Mesenchymal stem cell (in vitro differentiated cells and primary cell): ENCODE measurements around the gene BTN2A1.
"Not testable (repeated sequence)": the region's sequence is repeated elsewhere in the genome, so short reads cannot be mapped to it uniquely, and the experiment has no call there.

ENCODE experiments used
- DNase-seq: peaks from one replicate; pipeline ENCODE4 v3.0.0-alpha.2; 2013
- H2AFZ ChIP-seq: one replicate; pipeline ENCODE4 v1.6.1; 2013; ENCODE audit warnings: low read depth, mild to moderate bottlenecking, control low read depth, inconsistent platforms, low read length, moderate library complexity
- H2AK5ac ChIP-seq: 2 replicates; pipeline ENCODE4 v1.6.1; 2013; ENCODE audit warnings: low read length, moderate library complexity, mild to moderate bottlenecking, inconsistent platforms; ENCODE audit not compliant: severe bottlenecking
- H2BK120ac ChIP-seq: one replicate; pipeline ENCODE4 v1.6.1; 2013; ENCODE audit warnings: low read depth, mild to moderate bottlenecking, inconsistent platforms, low read length, moderate library complexity
- H2BK12ac ChIP-seq, 2 experiments: one replicate each; pipeline ENCODE4 v1.6.1; 2013; ENCODE audit warnings: inconsistent platforms in 2 of 2, low read length in 2 of 2, mild to moderate bottlenecking in 2 of 2, moderate library complexity in 2 of 2, control low read depth in 1 of 2
- H2BK15ac ChIP-seq: one replicate; pipeline ENCODE4 v1.6.1; 2013; ENCODE audit warnings: mild to moderate bottlenecking, low read depth, inconsistent platforms; ENCODE audit not compliant: poor library complexity, severe bottlenecking
- H2BK5ac ChIP-seq: 2 replicates; pipeline ENCODE4 v1.6.1; 2013; ENCODE audit warnings: low read depth, mild to moderate bottlenecking, low read length, control low read depth, inconsistent platforms; ENCODE audit not compliant: poor library complexity, severe bottlenecking
- H3K14ac ChIP-seq, 2 experiments: one replicate each; pipeline ENCODE4 v1.6.1; 2013; ENCODE audit warnings: inconsistent platforms in 2 of 2, low read length in 2 of 2, control low read depth in 1 of 2, mild to moderate bottlenecking in 1 of 2, moderate library complexity in 1 of 2
- H3K18ac ChIP-seq, 2 experiments: one replicate each; pipeline ENCODE4 v1.6.1; 2013; ENCODE audit warnings: inconsistent platforms in 2 of 2, low read length in 2 of 2, control low read depth in 1 of 2, low read depth in 1 of 2, mild to moderate bottlenecking in 1 of 2
- H3K23ac ChIP-seq, 2 experiments: one replicate each; pipeline ENCODE4 v1.6.1; 2013; ENCODE audit warnings: inconsistent platforms in 2 of 2, low read length in 2 of 2, mild to moderate bottlenecking in 2 of 2, moderate library complexity in 2 of 2, control low read depth in 1 of 2
- H3K27ac ChIP-seq: 2 replicates; pipeline ENCODE4 v1.5.1; 2013; ENCODE audit warnings: mild to moderate bottlenecking, moderate library complexity, low read length, control low read depth, inconsistent platforms; ENCODE audit not compliant: poor library complexity, severe bottlenecking
- H3K27me3 ChIP-seq, 2 experiments: 2 replicates each; pipeline versions ENCODE4 v1.6.1 to v1.7.0; 2013; ENCODE audit warnings: low read length in 2 of 2, mild to moderate bottlenecking in 2 of 2, moderate library complexity in 2 of 2, control low read depth in 1 of 2, inconsistent platforms in 1 of 2; ENCODE audit not compliant: control insufficient read depth in 1 of 2, insufficient read depth in 1 of 2
- H3K36me3 ChIP-seq, 2 experiments: 2 replicates each; pipeline versions ENCODE4 v1.6.1 to v1.7.0; 2013; ENCODE audit warnings: low read length in 2 of 2, control low read depth in 1 of 2, inconsistent platforms in 1 of 2, low read depth in 1 of 2, mild to moderate bottlenecking in 1 of 2; ENCODE audit not compliant: insufficient read depth in 2 of 2, control insufficient read depth in 1 of 2
- H3K4ac ChIP-seq, 2 experiments: one replicate each; pipeline ENCODE4 v1.6.1; 2013; ENCODE audit warnings: inconsistent platforms in 2 of 2, low read length in 2 of 2, mild to moderate bottlenecking in 2 of 2, moderate library complexity in 2 of 2, control low read depth in 1 of 2, low read depth in 1 of 2
- H3K4me1 ChIP-seq: 2 replicates; pipeline ENCODE4 v1.6.1; 2013; ENCODE audit warnings: low read depth, low read length, control low read depth; ENCODE audit not compliant: control insufficient read depth, insufficient read depth
- H3K4me2 ChIP-seq: 2 replicates; pipeline ENCODE4 v1.6.1; 2013; ENCODE audit warnings: low read length, mild to moderate bottlenecking, inconsistent platforms; ENCODE audit not compliant: poor library complexity, severe bottlenecking
- H3K4me3 ChIP-seq, 2 experiments: 2 replicates each; pipeline versions ENCODE4 v1.5.1 to v1.7.0; 2013; ENCODE audit warnings: low read length in 2 of 2, mild to moderate bottlenecking in 2 of 2, control low read depth in 1 of 2, low read depth in 1 of 2; ENCODE audit not compliant: insufficient read depth in 1 of 2
- H3K79me1 ChIP-seq: replicated peaks from 2 replicates; pipeline ENCODE4 v1.6.1; 2013; ENCODE audit warnings: mild to moderate bottlenecking, control low read depth, low read length, inconsistent platforms; ENCODE audit not compliant: poor library complexity, severe bottlenecking
- H3K9ac ChIP-seq: 2 replicates; pipeline ENCODE4 v1.7.0; 2013; ENCODE audit warnings: mild to moderate bottlenecking, low read length, moderate library complexity
- H3K9me3 ChIP-seq: 2 replicates; pipeline ENCODE4 v1.7.0; 2013; ENCODE audit warnings: mild to moderate bottlenecking, low read length; ENCODE audit not compliant: control insufficient read depth
- H4K8ac ChIP-seq: one replicate; pipeline ENCODE4 v1.6.1; 2013; ENCODE audit warnings: inconsistent platforms, mild to moderate bottlenecking, low read length, moderate library complexity
- H4K91ac ChIP-seq: one replicate; pipeline ENCODE4 v1.6.1; 2013; ENCODE audit warnings: mild to moderate bottlenecking, low read length, inconsistent platforms
- WGBS: methylation state at CpG from one replicate; pipeline ENCODE4 v1.1.7; 2013; ENCODE audit warnings: mixed read lengths; 5-methylcytosine and 5-hydroxymethylcytosine counted together

Gene BTN2A1

GRCh38 chr6:26507658-26508057 is 49.9 kb downstream of the BTN2A1 start:
- no peak overlapping the region for H3K9ac ChIP-seq
- no peak overlapping the region for H3K4ac ChIP-seq
- no peak overlapping the region for H3K14ac ChIP-seq
- no peaks in the 10 kb centered on the region for H3K36me3 ChIP-seq
- no peak for DNase-seq
- H3K4me3 ChIP-seq = no peak overlapping the region
- H3K79me1 ChIP-seq = no peaks in the 10 kb centered on the region
- H2AK5ac ChIP-seq = no peak overlapping the region
- H3K4me2 ChIP-seq = no peak overlapping the region
- H3K18ac ChIP-seq = no peak overlapping the region
- no peak overlapping the region for H2BK5ac ChIP-seq
- no peak overlapping the region for H2BK120ac ChIP-seq
- H2AFZ ChIP-seq = no peak overlapping the region
- peaks cover 4 to 12% of the 10 kb centered on the region in 2 experiments for H3K27me3 ChIP-seq
- no peak overlapping the region for H2BK12ac ChIP-seq
- peaks cover 2% of the 10 kb centered on the region for H3K4me1 ChIP-seq
- no peak overlapping the region for H4K91ac ChIP-seq
- H4K8ac ChIP-seq = no peak overlapping the region
- H3K23ac ChIP-seq = no peak overlapping the region
- no peaks in the 10 kb centered on the region for H3K9me3 ChIP-seq
- H2BK15ac ChIP-seq = no peak overlapping the region
- WGBS = 52% methylated on average over 2 of the region's 3 CpGs
- H3K27ac ChIP-seq = no peak overlapping the region

DNA sequence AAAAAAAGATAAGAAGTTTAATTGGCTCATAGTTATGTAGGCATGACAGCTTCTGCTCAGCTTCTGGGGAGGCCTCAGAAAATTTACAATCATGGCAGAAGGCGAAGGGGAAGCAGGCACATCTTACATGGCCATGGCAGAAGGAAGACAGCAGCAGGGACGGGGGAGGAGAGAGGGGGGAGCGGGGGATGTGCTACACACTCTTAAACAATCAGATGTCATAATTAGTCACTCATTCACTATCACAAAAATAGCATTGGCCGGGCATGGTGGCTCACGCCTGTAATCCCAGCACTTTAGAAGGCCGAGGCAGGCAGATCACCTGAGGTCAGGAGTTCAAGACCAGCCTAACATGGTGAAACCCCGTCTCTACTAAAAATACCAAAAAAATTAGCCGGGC is 53.3 kb downstream of the BTN2A1 start:
- H2BK120ac ChIP-seq, H3K27ac ChIP-seq, H3K79me1 ChIP-seq, H2AK5ac ChIP-seq, DNase-seq, H3K4me1 ChIP-seq, H3K4me2 ChIP-seq, H2BK12ac ChIP-seq, H3K36me3 ChIP-seq, H3K27me3 ChIP-seq, H4K91ac ChIP-seq, H2AFZ ChIP-seq, H3K4me3 ChIP-seq, H3K14ac ChIP-seq, H2BK15ac ChIP-seq, H3K9ac ChIP-seq, H3K18ac ChIP-seq, H3K23ac ChIP-seq, H3K9me3 ChIP-seq, H2BK5ac ChIP-seq, H4K8ac ChIP-seq, H3K4ac ChIP-seq: not testable (repeated sequence)
- WGBS = 72% methylated on average over 6 of the region's 8 CpGs

GRCh38 chr6:26514984-26515383 is 57.2 kb downstream of the BTN2A1 start:
- no peak overlapping the region for H2BK120ac ChIP-seq
- peak; percentile 36 for DNase-seq
- no peaks in the 10 kb centered on the region for H3K79me1 ChIP-seq
- H3K36me3 ChIP-seq = no peaks in the 10 kb centered on the region
- H2AK5ac ChIP-seq = no peak overlapping the region
- peaks cover 2% of the 10 kb centered on the region for H3K4me1 ChIP-seq
- H3K18ac ChIP-seq = no peak overlapping the region
- H3K4me2 ChIP-seq = no peak overlapping the region
- H4K91ac ChIP-seq = no peak overlapping the region
- H2BK15ac ChIP-seq = no peak overlapping the region
- no peak overlapping the region for H2BK12ac ChIP-seq
- no peak overlapping the region for H3K9ac ChIP-seq
- no peak overlapping the region for H3K4ac ChIP-seq
- no peak overlapping the region for H2BK5ac ChIP-seq
- H3K4me3 ChIP-seq = no peak overlapping the region
- WGBS = no CpG with 5 or more reads among the region's 2 CpGs
- no peaks in the 10 kb centered on the region for H3K27me3 ChIP-seq
- H4K8ac ChIP-seq = no peak overlapping the region
- H3K9me3 ChIP-seq = no peaks in the 10 kb centered on the region
- H2AFZ ChIP-seq = no peak overlapping the region
- no peak overlapping the region for H3K14ac ChIP-seq
- H3K23ac ChIP-seq = no peak overlapping the region
- H3K27ac ChIP-seq = no peak overlapping the region

DNA sequence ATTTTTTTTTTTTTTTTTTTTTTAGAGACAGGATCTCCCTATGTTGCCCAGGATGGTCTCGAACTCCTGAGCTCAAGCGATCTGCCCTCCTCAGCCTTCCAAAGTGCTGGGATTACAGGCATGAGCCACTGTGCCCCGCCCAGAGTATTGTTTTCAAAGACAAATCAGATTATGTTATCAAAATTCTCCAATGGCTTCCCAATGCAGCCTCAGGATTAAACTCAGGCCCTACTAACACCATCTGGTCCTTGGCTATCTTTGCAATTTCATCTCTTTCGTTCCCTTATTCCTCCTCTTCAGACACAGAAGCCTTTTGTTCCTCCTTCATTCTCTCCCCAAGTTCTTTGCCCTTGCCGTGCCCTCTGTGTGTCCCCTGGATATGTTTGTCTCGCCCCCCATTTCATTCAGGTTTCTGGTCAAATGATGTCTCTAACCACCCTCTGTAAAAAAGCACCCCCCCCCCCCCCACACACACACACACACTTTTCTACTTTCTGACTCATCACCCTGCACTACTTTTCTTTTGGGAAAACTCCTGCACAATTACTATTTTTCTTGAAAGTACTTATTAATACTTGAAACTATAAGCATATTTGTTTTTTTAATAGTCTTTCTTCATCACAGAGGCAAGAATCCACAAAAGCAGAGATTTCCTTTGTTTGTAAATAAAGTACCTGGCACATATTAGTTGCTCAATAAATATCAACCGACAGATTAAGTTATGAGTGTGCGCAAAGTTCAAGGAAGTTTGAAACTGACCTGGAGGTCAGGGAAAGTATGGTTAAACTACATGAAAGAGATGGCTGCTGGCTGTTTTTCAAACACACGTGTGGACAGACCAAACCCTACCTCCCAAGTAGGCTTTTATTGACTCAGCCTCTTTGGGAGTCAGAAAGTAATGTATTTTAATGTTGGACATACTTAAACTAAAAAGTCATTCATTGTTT is 59.0 kb downstream of the BTN2A1 start:
- H3K79me1 ChIP-seq = no peaks in the 10 kb centered on the region
- no peak overlapping the region for H3K4me3 ChIP-seq
- H3K4me1 ChIP-seq = peaks cover 2% of the 10 kb centered on the region
- H3K23ac ChIP-seq = no peak overlapping the region
- H2BK15ac ChIP-seq = no peak overlapping the region
- no peak overlapping the region for H4K91ac ChIP-seq
- H3K4ac ChIP-seq = no peak overlapping the region
- no peak overlapping the region for H3K18ac ChIP-seq
- H3K36me3 ChIP-seq = no peaks in the 10 kb centered on the region
- H3K4me2 ChIP-seq = no peak overlapping the region
- H3K9ac ChIP-seq = no peak overlapping the region
- H3K27me3 ChIP-seq = no peaks in the 10 kb centered on the region
- H3K9me3 ChIP-seq = no peaks in the 10 kb centered on the region
- no peak overlapping the region for H3K27ac ChIP-seq
- H2BK12ac ChIP-seq = no peak overlapping the region
- no peak overlapping the region for H2AK5ac ChIP-seq
- DNase-seq = no peak
- H2BK5ac ChIP-seq = no peak overlapping the region
- WGBS = 93% methylated on average over 8 of the region's 9 CpGs
- no peak overlapping the region for H2BK120ac ChIP-seq
- no peak overlapping the region for H3K14ac ChIP-seq
- H2AFZ ChIP-seq = no peak overlapping the region
- H4K8ac ChIP-seq = no peak overlapping the region
